Hepatocyte (in vitro differentiated cells): ENCODE results near the gene ZNF747. TPM values are rescaled to one million over a fixed set of nuclear protein-coding genes. Genes with fewer than 3 reads are reported as not detected.

Source experiments
- DNase-seq: peaks from one replicate; pipeline ENCODE4 v3.0.0-alpha.2; 2016; ENCODE audit warnings: low spot score
- H2AFZ ChIP-seq: fragments of 200-600 bp; sonication (generic); 2 replicates; pipeline ENCODE4 v1.6.0; 2016; ENCODE audit warnings: antibody characterized with exemption, mild to moderate bottlenecking
- H3K27ac ChIP-seq: fragments of 200-600 bp; sonication (generic); 2 replicates; pipeline ENCODE4 v1.5.1; 2016; ENCODE audit warnings: mild to moderate bottlenecking
- H3K27me3 ChIP-seq: fragments of 200-600 bp; sonication (generic); 2 replicates; pipeline ENCODE4 v1.6.1; 2016
- H3K36me3 ChIP-seq: fragments of 200-600 bp; sonication (generic); replicated peaks from 2 replicates; pipeline ENCODE4 v1.5.1; 2016; ENCODE audit warnings: low read depth; ENCODE audit not compliant: insufficient read depth
- H3K4me1 ChIP-seq: fragments of 200-600 bp; sonication (generic); 2 replicates; pipeline ENCODE4 v1.5.1; 2016; ENCODE audit warnings: mild to moderate bottlenecking, moderate library complexity; ENCODE audit not compliant: insufficient read depth
- H3K4me2 ChIP-seq: fragments of 200-600 bp; sonication (generic); 2 replicates; pipeline ENCODE4 v1.6.0; 2016
- H3K4me3 ChIP-seq: fragments of 200-600 bp; sonication (generic); 2 replicates; pipeline ENCODE4 v1.5.1; 2016; ENCODE audit warnings: mild to moderate bottlenecking
- H3K79me2 ChIP-seq: fragments of 200-600 bp; sonication (generic); 2 replicates; pipeline ENCODE4 v1.6.0; 2017; ENCODE audit warnings: mild to moderate bottlenecking
- H3K9me2 ChIP-seq: fragments of 200-600 bp; sonication (generic); replicated peaks from 2 replicates; pipeline ENCODE4 v1.6.0; 2017; ENCODE audit warnings: mild to moderate bottlenecking; ENCODE audit not compliant: insufficient read depth
- H3K9me3 ChIP-seq: fragments of 200-600 bp; sonication (generic); 2 replicates; pipeline ENCODE4 v1.5.1; 2016; ENCODE audit warnings: low read depth, mild to moderate bottlenecking
- H4K20me1 ChIP-seq: fragments of 200-600 bp; sonication (generic); 2 replicates; pipeline ENCODE4 v1.6.0; 2016; ENCODE audit warnings: mild to moderate bottlenecking; ENCODE audit not compliant: insufficient read depth, poor library complexity, severe bottlenecking
- EZH2 ChIP-seq: fragments of 200-600 bp; sonication (generic); IDR thresholded peaks from 2 replicates; pipeline ENCODE4 v1.6.1; 2016; ENCODE audit warnings: antibody characterized with exemption, mild to moderate bottlenecking, borderline replicate concordance
- EZH2phosphoT487 ChIP-seq: fragments of 200-600 bp; sonication (generic); IDR thresholded peaks from one replicate; pipeline ENCODE4 v1.6.1; 2018; ENCODE audit warnings: antibody characterized with exemption, mild to moderate bottlenecking, low read depth, moderate library complexity; ENCODE audit not compliant: unreplicated experiment, severe bottlenecking
- WGBS: methylation state at CpG from one replicate; pipeline ENCODE4 v1.1.6; 2016; ENCODE audit warnings: low lambda C conversion rate; ENCODE audit errors: missing lambda C conversion rate; 5-methylcytosine and 5-hydroxymethylcytosine counted together
- polyA plus RNA-seq: library from polyadenylated mRNA; unstranded; fragments of >200 nt; fragmentation: Nextera tagmentation; extraction: Ambion mirVana; gene quantifications from 2 replicates; pipeline ENCODE4 v1.2.1, GENCODE V29; 2016
- total RNA-seq: library from RNA; depleted of rRNA; stranded (reverse); fragments of >200 nt; gene quantifications from 2 replicates; pipeline ENCODE4 v1.2.3, GENCODE V29; 2014
- TF ChIP-seq, protein P1 (sequence below): fragments of 200-600 bp; sonication (generic); IDR thresholded peaks from 2 replicates; pipeline ENCODE4 v1.5.1; 2016; ENCODE audit warnings: antibody characterized with exemption, mild to moderate bottlenecking; ENCODE audit not compliant: poor library complexity

ZNF747 gene
- total and polyA plus RNA-seq, 2 experiments from 2014 or later = 9.9 to 11.1 TPM

DNA sequence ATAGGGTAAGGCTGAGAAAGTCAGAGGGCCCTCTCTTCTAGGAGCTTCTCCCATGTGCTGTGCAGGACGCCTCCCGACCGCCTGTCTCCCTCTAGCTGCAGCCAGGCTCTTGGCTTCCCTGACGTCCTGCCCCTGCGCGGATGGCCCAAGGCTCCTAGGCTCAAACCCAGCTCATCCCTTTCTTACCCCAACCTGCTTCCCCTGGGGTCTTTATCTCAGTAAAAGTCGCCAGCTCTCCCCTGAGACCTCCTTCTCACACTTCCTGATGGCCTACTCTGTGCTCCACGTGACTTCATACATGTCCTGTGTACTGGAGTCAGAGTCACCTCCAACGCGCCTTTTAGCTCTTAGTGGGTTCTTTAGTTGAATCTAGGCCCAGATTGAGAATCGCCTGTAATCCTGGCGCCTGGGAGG is 1.1 kb upstream of the ZNF747 start:
- peak overlapping the region; percentile 78 for H2AFZ ChIP-seq
- H3K79me2 ChIP-seq = peaks cover 42% of the 10 kb centered on the region
- no peaks in the 10 kb centered on the region for H3K36me3 ChIP-seq
- no peaks in the 10 kb centered on the region for H3K9me3 ChIP-seq
- peak; percentile 87 for DNase-seq
- peaks cover 26% of the 10 kb centered on the region for H3K4me1 ChIP-seq
- H3K4me3 ChIP-seq = peak overlapping the region; percentile 53
- TF ChIP-seq EZH2phosphoT487 = no peak
- TF ChIP-seq, protein P1, sequence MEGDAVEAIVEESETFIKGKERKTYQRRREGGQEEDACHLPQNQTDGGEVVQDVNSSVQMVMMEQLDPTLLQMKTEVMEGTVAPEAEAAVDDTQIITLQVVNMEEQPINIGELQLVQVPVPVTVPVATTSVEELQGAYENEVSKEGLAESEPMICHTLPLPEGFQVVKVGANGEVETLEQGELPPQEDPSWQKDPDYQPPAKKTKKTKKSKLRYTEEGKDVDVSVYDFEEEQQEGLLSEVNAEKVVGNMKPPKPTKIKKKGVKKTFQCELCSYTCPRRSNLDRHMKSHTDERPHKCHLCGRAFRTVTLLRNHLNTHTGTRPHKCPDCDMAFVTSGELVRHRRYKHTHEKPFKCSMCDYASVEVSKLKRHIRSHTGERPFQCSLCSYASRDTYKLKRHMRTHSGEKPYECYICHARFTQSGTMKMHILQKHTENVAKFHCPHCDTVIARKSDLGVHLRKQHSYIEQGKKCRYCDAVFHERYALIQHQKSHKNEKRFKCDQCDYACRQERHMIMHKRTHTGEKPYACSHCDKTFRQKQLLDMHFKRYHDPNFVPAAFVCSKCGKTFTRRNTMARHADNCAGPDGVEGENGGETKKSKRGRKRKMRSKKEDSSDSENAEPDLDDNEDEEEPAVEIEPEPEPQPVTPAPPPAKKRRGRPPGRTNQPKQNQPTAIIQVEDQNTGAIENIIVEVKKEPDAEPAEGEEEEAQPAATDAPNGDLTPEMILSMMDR = peak; percentile 55
- no peak for TF ChIP-seq EZH2
- H3K4me2 ChIP-seq = peak overlapping the region; percentile 81
- H4K20me1 ChIP-seq = no peaks in the 10 kb centered on the region
- WGBS = 39% methylated on average over 12 of the region's 12 CpGs
- H3K27ac ChIP-seq = peak overlapping the region; percentile 97
- no peaks in the 10 kb centered on the region for H3K27me3 ChIP-seq
- no peaks in the 10 kb centered on the region for H3K9me2 ChIP-seq

DNA sequence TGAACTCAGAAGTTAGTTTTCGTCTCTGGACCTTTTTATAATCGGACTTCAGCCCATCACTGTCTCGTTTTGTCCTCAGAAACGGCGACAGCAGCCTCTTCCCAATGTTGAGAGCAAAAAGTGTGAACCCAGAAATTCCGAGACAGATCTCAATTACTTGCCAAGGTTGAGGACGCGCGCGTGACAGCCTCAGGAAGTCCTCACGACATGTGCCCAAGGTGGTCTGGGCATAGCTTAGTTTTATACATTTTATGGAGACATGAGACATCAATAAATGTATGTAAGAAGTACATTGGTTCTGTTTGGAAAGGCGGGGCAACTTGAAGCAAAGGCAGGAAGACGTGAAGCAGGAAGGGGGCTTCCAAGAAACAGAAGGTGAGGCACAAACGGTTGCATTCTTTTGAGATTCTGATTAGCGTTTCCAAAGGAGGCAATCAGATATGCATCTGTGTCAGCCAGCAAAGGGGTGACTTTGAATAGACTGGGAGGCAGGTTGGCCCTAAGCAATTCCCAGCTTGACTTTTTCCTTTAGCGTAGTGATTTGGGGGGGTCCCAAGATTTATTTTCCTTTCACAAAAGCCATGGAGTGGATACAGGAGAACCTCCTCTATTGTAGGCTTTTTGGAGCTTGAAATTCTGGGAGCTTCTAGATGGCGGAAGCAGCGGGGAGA is 583 bp upstream of the ZNF747 start:
- TF ChIP-seq EZH2 (no peak), EZH2phosphoT487 (no peak)
- TF ChIP-seq, protein P1 = no peak
- 12% methylated on average over 18 of the region's 18 CpGs for WGBS
- Histone ChIP-seq H3K4me2 (peak overlapping the region; percentile 81), H3K27ac (peak overlapping the region; percentile 97), H3K4me1 (peaks cover 22% of the 10 kb centered on the region), H4K20me1 (no peaks in the 10 kb centered on the region), H3K36me3 (no peaks in the 10 kb centered on the region), H3K4me3 (peak overlapping the region; percentile 53), H3K79me2 (peaks cover 42% of the 10 kb centered on the region), H3K27me3 (no peaks in the 10 kb centered on the region), H3K9me2 (no peaks in the 10 kb centered on the region), H3K9me3 (no peaks in the 10 kb centered on the region), H2AFZ (peak overlapping the region; percentile 78)
- DNase-seq = no peak

- Histone ChIP-seq H4K20me1 (no peaks in the 10 kb centered on the region), H3K4me1 (peaks cover 22% of the 10 kb centered on the region), H3K79me2 (peaks cover 42% of the 10 kb centered on the region), H3K4me3 (peak overlapping the region; percentile 53), H3K27ac (peak overlapping the region; percentile 97), H3K36me3 (no peaks in the 10 kb centered on the region), H3K9me2 (no peaks in the 10 kb centered on the region), H3K9me3 (no peaks in the 10 kb centered on the region), H3K27me3 (no peaks in the 10 kb centered on the region), H2AFZ (peak overlapping the region; percentile 74), H3K4me2 (peak overlapping the region; percentile 81)
- TF ChIP-seq, protein P1 = no peak
- TF ChIP-seq EZH2phosphoT487 = no peak
- TF ChIP-seq EZH2 = no peak
- DNase-seq = no peak
- WGBS = 38% methylated on average over 29 of the region's 29 CpGs
Measured at GRCh38 chr16:30533748-30534367, 800 bp downstream of the ZNF747 start.
